HepG2 (cell line): ENCODE measurements around the gene SKI. TPM values are rescaled to one million over a fixed set of nuclear protein-coding genes. Genes with fewer than 3 reads are reported as not detected.

Source experiments
- FOXP1 ChIP-seq, 2 experiments: fragments of 450-650 bp in 1 of 2; IDR thresholded peaks; 2 replicates each; pipeline ENCODE4 v1.6.1; 2017 to 2018; ENCODE audit warnings: antibody characterized with exemption in 1 of 2
- HDAC1 ChIP-seq: sonication (generic); formaldehyde crosslinking; IDR thresholded peaks from 2 replicates; pipeline ENCODE4 v1.5.1; 2020; ENCODE audit warnings: mild to moderate bottlenecking, missing genetic modification reagents
- JARID2 ChIP-seq: sonication (generic); formaldehyde crosslinking; IDR thresholded peaks from 2 replicates; pipeline ENCODE4 v1.8.1; 2023; ENCODE audit warnings: missing genetic modification reagents, inconsistent platforms; ENCODE audit not compliant: insufficient replicate concordance
- NFKB2 ChIP-seq: sonication (generic); formaldehyde crosslinking; IDR thresholded peaks from 2 replicates; pipeline ENCODE4 v1.4.0; 2020; ENCODE audit warnings: missing genetic modification reagents, borderline replicate concordance
- NR2C2 ChIP-seq: sonication (generic); formaldehyde crosslinking; IDR thresholded peaks from 2 replicates; pipeline ENCODE4 v1.4.0; 2020; ENCODE audit warnings: missing genetic modification reagents, mild to moderate bottlenecking, moderate library complexity, borderline replicate concordance
- PHF5A ChIP-seq: IDR thresholded peaks from one replicate; pipeline ENCODE4 v1.6.1; 2018; ENCODE audit warnings: low read depth, missing genetic modification reagents; ENCODE audit not compliant: unreplicated experiment
- SRSF9 ChIP-seq: fragments of 200-400 bp; formaldehyde crosslinking; IDR thresholded peaks from 2 replicates; pipeline ENCODE4 v1.6.1; 2018; ENCODE audit warnings: borderline replicate concordance, mild to moderate bottlenecking, low read depth, low read length; ENCODE audit not compliant: insufficient read depth, poor library complexity, severe bottlenecking
- WIZ ChIP-seq: sonication (generic); formaldehyde crosslinking; IDR thresholded peaks from 2 replicates; pipeline ENCODE4 v1.5.1; 2020; ENCODE audit warnings: mild to moderate bottlenecking, missing genetic modification reagents
- ZNF441 ChIP-seq: sonication (generic); formaldehyde crosslinking; IDR thresholded peaks from 2 replicates; pipeline ENCODE4 v1.7.0; 2021; ENCODE audit warnings: missing genetic modification reagents, borderline replicate concordance
- ZNF543 ChIP-seq: sonication (generic); formaldehyde crosslinking; IDR thresholded peaks from 2 replicates; pipeline ENCODE4 v1.4.0; 2020; ENCODE audit warnings: mild to moderate bottlenecking, missing genetic modification reagents
- ZNF552 ChIP-seq: sonication (generic); formaldehyde crosslinking; IDR thresholded peaks from 2 replicates; pipeline ENCODE4 v1.9.0; 2022; ENCODE audit warnings: missing genetic modification reagents, mild to moderate bottlenecking, borderline replicate concordance
- ZNF563 ChIP-seq: sonication (generic); formaldehyde crosslinking; IDR thresholded peaks from 2 replicates; pipeline ENCODE4 v1.8.0; 2022; ENCODE audit warnings: mild to moderate bottlenecking, moderate library complexity, missing genetic modification reagents
- polyA plus RNA-seq, 8 experiments: library from polyadenylated mRNA; depleted of rRNA in 3 of 8; stranded (reverse) in 7 of 8; unstranded in 1 of 8; fragments of >200 nt; fragmentation: Illumina TruSeq in 4 of 8; extraction: Trizol in 4 of 8; gene quantifications; 2 replicates each; pipeline versions ENCODE4 v1.2.1 to v1.2.3, GENCODE V29; 2011 to 2016; ENCODE audit warnings: low read depth in 4 of 8, missing spikeins in 1 of 8, mixed read lengths in 1 of 8; ENCODE audit not compliant: insufficient read depth in 1 of 8
- total RNA-seq, 5 experiments: library from RNA; depleted of rRNA; stranded (reverse); fragments of >200 nt; fragmentation: Illumina TruSeq; extraction: Trizol; gene quantifications; 2 replicates each; pipeline ENCODE4 v1.2.3, GENCODE V29; 2016; ENCODE audit warnings: low read depth in 1 of 5
- TF ChIP-seq, protein P1 (sequence below): sonication (generic); formaldehyde crosslinking; IDR thresholded peaks from 2 replicates; pipeline ENCODE4 v1.4.0; 2020; ENCODE audit warnings: mild to moderate bottlenecking, missing genetic modification reagents
- TF ChIP-seq, protein P2 (sequence below): sonication (generic); formaldehyde crosslinking; IDR thresholded peaks from 2 replicates; pipeline ENCODE4 v1.4.0; 2020; ENCODE audit warnings: mild to moderate bottlenecking, missing genetic modification reagents
- TF ChIP-seq, protein P3 (sequence below): IDR thresholded peaks from 2 replicates; pipeline ENCODE4 v1.6.1; 2012; ENCODE audit warnings: low read length, improper control_type of control experiment

SKI gene
- total and polyA plus RNA-seq, 2 of the 13 experiments (the other 11 are each of a cell fraction or from before 2014, with no cell fraction given): 4.7 to 6.9 TPM

DNA sequence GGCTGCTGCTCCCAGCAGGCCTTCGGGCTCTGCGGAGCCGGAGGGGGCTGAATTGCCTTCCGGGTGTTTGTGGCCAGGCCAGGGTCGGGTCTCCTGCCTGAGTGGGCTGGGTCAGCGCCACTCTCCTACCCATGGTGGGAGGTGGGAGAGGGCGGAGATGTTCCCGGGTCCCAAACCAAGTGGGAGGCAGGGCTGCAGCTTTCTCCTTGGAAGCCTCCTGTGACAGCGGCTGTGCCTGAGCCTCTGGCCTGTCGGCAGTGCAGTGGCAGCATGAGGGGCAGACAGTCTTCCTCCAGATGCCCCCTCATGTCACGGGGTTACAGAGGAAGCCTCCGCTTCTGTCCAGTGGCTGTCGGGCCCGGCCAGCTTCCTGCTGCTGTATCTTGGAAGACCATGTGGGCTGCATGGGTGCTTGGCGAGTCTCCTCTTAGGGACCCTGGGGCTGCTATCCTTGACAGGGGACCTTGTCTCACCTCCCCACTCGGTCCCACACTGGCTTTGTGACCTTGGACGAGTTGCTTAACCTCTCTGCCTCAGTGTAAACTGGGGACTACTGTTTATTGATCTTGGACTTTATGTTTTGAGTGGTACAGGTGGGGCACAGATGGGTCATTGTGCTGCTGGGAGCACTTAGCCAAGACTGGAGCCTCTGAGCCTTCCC, 4.3 kb downstream of the SKI start (continued):
- TF ChIP-seq, protein P1, sequence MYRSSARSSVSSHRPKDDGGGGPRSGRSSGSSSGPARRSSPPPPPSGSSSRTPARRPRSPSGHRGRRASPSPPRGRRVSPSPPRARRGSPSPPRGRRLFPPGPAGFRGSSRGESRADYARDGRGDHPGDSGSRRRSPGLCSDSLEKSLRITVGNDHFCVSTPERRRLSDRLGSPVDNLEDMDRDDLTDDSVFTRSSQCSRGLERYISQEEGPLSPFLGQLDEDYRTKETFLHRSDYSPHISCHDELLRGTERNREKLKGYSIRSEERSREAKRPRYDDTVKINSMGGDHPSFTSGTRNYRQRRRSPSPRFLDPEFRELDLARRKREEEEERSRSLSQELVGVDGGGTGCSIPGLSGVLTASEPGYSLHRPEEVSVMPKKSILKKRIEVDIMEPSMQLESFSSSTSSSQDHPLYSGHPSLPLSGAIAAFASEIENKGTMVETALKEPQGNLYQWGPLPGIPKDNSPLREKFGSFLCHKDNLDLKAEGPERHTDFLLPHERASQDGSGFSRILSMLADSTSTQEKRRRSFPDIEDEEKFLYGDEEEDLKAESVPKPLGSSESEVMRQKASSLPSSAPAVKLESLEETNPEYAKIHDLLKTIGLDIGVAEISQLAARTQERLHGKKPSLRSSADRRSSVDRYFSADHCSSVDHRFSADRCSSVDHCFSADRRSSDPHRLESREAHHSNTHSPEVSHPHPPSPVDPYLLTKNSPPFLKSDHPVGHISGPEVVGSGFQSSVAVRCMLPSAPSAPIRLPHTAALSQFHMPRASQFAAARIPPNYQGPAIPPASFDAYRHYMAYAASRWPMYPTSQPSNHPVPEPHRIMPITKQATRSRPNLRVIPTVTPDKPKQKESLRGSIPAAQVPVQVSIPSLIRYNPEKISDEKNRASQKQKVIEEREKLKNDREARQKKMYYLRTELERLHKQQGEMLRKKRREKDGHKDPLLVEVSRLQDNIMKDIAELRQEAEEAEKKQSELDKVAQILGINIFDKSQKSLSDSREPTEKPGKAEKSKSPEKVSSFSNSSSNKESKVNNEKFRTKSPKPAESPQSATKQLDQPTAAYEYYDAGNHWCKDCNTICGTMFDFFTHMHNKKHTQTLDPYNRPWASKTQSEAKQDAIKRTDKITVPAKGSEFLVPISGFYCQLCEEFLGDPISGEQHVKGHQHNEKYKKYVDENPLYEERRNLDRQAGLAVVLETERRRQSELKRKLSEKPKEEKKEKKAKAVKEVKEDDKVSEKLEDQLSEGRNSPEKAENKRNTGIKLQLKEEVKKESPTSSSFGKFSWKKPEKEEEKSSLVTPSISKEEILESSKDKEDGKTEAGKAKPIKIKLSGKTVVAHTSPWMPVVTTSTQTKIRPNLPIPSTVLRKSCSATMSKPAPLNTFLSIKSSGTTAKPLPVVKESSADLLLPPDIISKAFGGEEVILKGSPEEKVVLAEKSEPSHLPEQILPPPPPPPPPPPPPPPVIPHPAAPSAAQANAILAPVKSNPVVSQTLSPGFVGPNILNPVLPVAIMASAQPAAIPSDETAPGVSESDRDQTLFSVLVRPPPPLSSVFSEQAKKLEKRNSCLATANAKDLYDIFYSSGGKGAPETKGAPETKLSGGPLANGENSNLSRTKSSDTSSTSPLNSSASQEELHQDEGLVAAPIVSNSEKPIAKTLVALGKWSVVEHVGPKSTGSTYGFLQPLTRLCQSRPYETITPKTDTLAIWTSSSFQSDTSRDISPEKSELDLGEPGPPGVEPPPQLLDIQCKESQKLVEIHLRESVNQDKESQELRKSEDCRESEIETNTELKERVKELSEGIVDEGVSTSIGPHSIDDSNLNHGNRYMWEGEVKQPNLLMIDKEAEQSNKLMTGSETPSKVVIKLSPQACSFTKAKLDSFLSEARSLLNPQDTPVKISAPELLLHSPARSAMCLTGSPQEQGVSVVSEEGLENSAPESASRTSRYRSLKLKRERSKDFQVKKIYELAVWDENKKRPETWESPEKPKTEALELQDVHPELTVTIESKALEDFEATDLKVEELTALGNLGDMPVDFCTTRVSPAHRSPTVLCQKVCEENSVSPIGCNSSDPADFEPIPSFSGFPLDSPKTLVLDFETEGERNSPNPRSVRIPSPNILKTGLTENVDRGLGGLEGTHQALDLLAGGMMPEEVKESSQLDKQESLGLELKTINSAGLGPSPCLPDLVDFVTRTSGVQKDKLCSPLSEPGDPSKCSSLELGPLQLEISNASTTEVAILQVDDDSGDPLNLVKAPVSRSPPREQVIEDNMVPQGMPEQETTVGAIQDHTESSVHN: 0 out of 2 replicates have a peak, but pooled peaks have one; percentile 79
- TF ChIP-seq ZNF441: no peak
- TF ChIP-seq, protein P2, sequence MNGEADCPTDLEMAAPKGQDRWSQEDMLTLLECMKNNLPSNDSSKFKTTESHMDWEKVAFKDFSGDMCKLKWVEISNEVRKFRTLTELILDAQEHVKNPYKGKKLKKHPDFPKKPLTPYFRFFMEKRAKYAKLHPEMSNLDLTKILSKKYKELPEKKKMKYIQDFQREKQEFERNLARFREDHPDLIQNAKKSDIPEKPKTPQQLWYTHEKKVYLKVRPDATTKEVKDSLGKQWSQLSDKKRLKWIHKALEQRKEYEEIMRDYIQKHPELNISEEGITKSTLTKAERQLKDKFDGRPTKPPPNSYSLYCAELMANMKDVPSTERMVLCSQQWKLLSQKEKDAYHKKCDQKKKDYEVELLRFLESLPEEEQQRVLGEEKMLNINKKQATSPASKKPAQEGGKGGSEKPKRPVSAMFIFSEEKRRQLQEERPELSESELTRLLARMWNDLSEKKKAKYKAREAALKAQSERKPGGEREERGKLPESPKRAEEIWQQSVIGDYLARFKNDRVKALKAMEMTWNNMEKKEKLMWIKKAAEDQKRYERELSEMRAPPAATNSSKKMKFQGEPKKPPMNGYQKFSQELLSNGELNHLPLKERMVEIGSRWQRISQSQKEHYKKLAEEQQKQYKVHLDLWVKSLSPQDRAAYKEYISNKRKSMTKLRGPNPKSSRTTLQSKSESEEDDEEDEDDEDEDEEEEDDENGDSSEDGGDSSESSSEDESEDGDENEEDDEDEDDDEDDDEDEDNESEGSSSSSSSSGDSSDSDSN (CRISPR knock-in tag): peak; percentile 68
- no peak for TF ChIP-seq ZNF563 (CRISPR knock-in tag)
- TF ChIP-seq NR2C2 (CRISPR knock-in tag): peak; percentile 77
- TF ChIP-seq WIZ: no peak
- TF ChIP-seq NFKB2 (CRISPR knock-in tag): peak; percentile 59; the same call in 1 of the 2 replicates
- no peak; the same call in 1 of the 2 replicates for TF ChIP-seq ZNF543 (CRISPR knock-in tag)
- peak; percentile 62 for TF ChIP-seq PHF5A
- TF ChIP-seq JARID2 (CRISPR knock-in tag): no peak
- TF ChIP-seq, protein P3, sequence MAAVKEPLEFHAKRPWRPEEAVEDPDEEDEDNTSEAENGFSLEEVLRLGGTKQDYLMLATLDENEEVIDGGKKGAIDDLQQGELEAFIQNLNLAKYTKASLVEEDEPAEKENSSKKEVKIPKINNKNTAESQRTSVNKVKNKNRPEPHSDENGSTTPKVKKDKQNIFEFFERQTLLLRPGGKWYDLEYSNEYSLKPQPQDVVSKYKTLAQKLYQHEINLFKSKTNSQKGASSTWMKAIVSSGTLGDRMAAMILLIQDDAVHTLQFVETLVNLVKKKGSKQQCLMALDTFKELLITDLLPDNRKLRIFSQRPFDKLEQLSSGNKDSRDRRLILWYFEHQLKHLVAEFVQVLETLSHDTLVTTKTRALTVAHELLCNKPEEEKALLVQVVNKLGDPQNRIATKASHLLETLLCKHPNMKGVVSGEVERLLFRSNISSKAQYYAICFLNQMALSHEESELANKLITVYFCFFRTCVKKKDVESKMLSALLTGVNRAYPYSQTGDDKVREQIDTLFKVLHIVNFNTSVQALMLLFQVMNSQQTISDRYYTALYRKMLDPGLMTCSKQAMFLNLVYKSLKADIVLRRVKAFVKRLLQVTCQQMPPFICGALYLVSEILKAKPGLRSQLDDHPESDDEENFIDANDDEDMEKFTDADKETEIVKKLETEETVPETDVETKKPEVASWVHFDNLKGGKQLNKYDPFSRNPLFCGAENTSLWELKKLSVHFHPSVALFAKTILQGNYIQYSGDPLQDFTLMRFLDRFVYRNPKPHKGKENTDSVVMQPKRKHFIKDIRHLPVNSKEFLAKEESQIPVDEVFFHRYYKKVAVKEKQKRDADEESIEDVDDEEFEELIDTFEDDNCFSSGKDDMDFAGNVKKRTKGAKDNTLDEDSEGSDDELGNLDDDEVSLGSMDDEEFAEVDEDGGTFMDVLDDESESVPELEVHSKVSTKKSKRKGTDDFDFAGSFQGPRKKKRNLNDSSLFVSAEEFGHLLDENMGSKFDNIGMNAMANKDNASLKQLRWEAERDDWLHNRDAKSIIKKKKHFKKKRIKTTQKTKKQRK: no peak
- TF ChIP-seq ZNF552 (CRISPR knock-in tag): no peak
- TF ChIP-seq HDAC1 (CRISPR knock-in tag): peak; percentile 79
- no peak for TF ChIP-seq SRSF9
- no peak for TF ChIP-seq FOXP1 (IDR thresholded peaks at IDR 0.05)
- TF ChIP-seq FOXP1 (CRISPR knock-in tag; IDR thresholded peaks at IDR 0.05): peak; percentile 85
